Right lobe of liver (tissue), 4 donors: ENCODE results near the gene PEMT.

ENCODE experiments used
- CTCF ChIP-seq, 4 donors: fragments of 200-600 bp in 3 of 4; fragments of 450-650 bp in 1 of 4; IDR thresholded peaks; one replicate each; pipeline versions ENCODE4 v1.5.1 to v1.8.0; 2016 to 2022; ENCODE audit warnings: antibody characterized with exemption in 4 of 4, mild to moderate bottlenecking in 2 of 4
- POLR2A ChIP-seq: fragments of 450-650 bp; IDR thresholded peaks from one replicate; pipeline ENCODE4 v1.6.1; 2017; ENCODE audit warnings: antibody characterized with exemption, mild to moderate bottlenecking
- donor health status: DM: no; HTN: no; CAD: no.
- donor health status: DM: no; HTN: no; CAD: no.
- donor health status: DM: no; HTN: yes; CAD: no.

- TF ChIP-seq CTCF (IDR thresholded peaks at IDR 0.05) (no peak), POLR2A (peak; percentile 83)
Measured at GRCh38 chr17:17528696-17529652, 62.5 kb downstream of the PEMT start.
